Stomach (tissue), 9 donors: ENCODE results near the gene KCNV2. TPM values are rescaled to one million over a fixed set of nuclear protein-coding genes. Genes with fewer than 3 reads are reported as not detected.
A peak's percentile ranks its signal among the peaks of the same experiment; 100 is the strongest.

ENCODE experiments used
- DNase-seq, 2 donors: peaks; one replicate each; pipeline versions ENCODE4 v3.0.0 to v3.0.0-alpha.2; 2013 to 2019
- H3K27ac ChIP-seq, 5 donors: fragments of 200-600 bp in 4 of 5; sonication (generic) in 4 of 5; one replicate each; pipeline ENCODE4 v1.5.1; 2013 to 2019; ENCODE audit warnings: mild to moderate bottlenecking in 1 of 5, moderate library complexity in 1 of 5
- H3K27me3 ChIP-seq, 3 donors: fragments of 200-600 bp; sonication (generic); one replicate each; pipeline ENCODE4 v1.5.1; 2017 to 2019; ENCODE audit warnings: mixed run types in 1 of 3
- H3K36me3 ChIP-seq, 4 donors: fragments of 200-600 bp; sonication (generic); 1 replicate in 3 of 4; 2 replicates in 1 of 4; pipeline ENCODE4 v1.5.1; 2016 to 2019
- H3K4me1 ChIP-seq, 4 donors: fragments of 200-600 bp; sonication (generic); one replicate each; pipeline ENCODE4 v1.5.1; 2016 to 2019
- H3K4me3 ChIP-seq, 4 donors: fragments of 200-600 bp; sonication (generic) in 3 of 4; one replicate each; pipeline ENCODE4 v1.5.1; 2016 to 2019; ENCODE audit warnings: mild to moderate bottlenecking in 1 of 4
- H3K9me3 ChIP-seq, 4 donors: fragments of 200-600 bp; sonication (generic); one replicate each; pipeline ENCODE4 v1.5.1; 2016 to 2019
- EP300 ChIP-seq: sonication (generic); formaldehyde crosslinking; IDR thresholded peaks from one replicate; pipeline ENCODE4 v1.6.1; 2017; ENCODE audit warnings: antibody characterized with exemption
- POLR2A ChIP-seq, 4 donors: fragments of 450-650 bp; IDR thresholded peaks; one replicate each; pipeline ENCODE4 v1.6.1; 2016; ENCODE audit warnings: antibody characterized with exemption in 4 of 4, control low read depth in 2 of 4, mild to moderate bottlenecking in 1 of 4, moderate library complexity in 1 of 4
- POLR2AphosphoS5 ChIP-seq, 3 donors: sonication (generic); formaldehyde crosslinking; IDR thresholded peaks; one replicate each; pipeline ENCODE4 v1.6.1; 2016; ENCODE audit warnings: antibody characterized with exemption in 3 of 3
- WGBS, 5 donors: extraction: QIAGEN DNeasy Blood & Tissue Kit in 3 of 5; methylation state at CpG; one replicate each; pipeline versions ENCODE4 v1.1.5 to v1.1.7; 2013 to 2018; 5-methylcytosine and 5-hydroxymethylcytosine counted together
- intact Hi-C: fragments of 100-400 bp; cut with DNase I; formaldehyde crosslinking; loops from one replicate; pipeline ENCODE4 v1.15.1; 2023; ENCODE audit warnings: low total_unique reads
- polyA plus RNA-seq, 3 donors: library from polyadenylated mRNA; stranded (reverse); fragments of 200-250 nt; gene quantifications; one replicate each; pipeline ENCODE4 v1.2.3, GENCODE V29; 2013
- total RNA-seq, 5 donors: library from RNA; depleted of rRNA; stranded (reverse); fragments of >200 nt; gene quantifications; one replicate each; pipeline versions ENCODE4 v1.1.0 to v1.2.3, GENCODE V29; 2014 to 2016
- TF ChIP-seq, protein P1 (sequence below), 7 experiments: fragments of 450-650 bp in 4 of 7; fragments of 200-600 bp in 3 of 7; sonication (generic) in 3 of 7; IDR thresholded peaks; one replicate each; pipeline ENCODE4 v1.5.1; 2016 to 2019; ENCODE audit warnings: antibody characterized with exemption in 7 of 7, control low read depth in 2 of 7, mild to moderate bottlenecking in 1 of 7
- donor health status: healthy with polysubstance abuse.
- donor health status: Bipolar disorder and iron deficiency.
- donor health status: healthy.

Gene KCNV2
- total and polyA plus RNA-seq, 8 donors: not detected

DNA sequence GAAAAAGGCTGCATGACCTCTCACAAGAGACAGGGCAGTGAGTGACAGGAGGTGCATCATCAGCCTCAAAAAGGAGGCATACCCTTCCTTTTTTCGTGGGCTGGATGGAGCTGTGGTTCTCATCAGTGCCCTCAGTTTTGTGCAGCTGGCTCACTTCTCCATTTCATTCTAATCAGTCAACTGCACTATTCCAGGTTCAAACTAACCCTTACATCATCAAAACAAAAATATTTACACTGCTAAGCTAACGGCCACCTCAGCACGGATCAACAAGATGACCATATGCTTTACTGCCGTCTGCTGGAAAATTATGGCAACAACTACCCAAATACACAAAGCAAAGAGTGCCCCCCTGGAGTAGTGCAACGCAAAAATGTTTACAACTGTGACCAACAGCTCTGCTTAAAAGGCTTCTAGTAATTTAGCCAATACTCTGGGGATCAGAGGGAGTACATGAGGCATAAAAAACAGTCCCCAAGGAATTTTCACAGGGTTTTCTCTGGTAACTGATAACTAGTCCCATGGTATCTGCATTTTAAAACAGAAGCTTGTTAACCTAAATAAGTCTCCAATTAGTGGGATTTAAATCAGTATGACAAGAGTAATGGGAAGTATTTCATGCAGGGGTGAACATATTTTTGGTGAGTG, 10.8 kb downstream of the KCNV2 start:
- Histone ChIP-seq H3K4me3 (no peak overlapping the region), H3K36me3 (no peaks in the 10 kb centered on the region), H3K27ac (peak overlapping the region in 1 of 5 donors; percentile 4), H3K9me3 (no peaks in the 10 kb centered on the region), H3K4me1 (peaks cover 0 to 11% (median 5%) of the 10 kb centered on the region in 4 donors), H3K27me3 (no peaks in the 10 kb centered on the region)
- 12 to 24% (median 19%) methylated on average over 5 of the region's 5 CpGs for WGBS, 5 donors
- peak in 1 of 2 donors; percentile 85 for DNase-seq
- intact Hi-C loops: no loop called here
- TF ChIP-seq POLR2AphosphoS5 (IDR thresholded peaks at IDR 0.05) (peak in 2 of 3 donors; percentile 6 to 57), EP300 (no peak), POLR2A (IDR thresholded peaks at IDR 0.05) (no peak)
- TF ChIP-seq, protein P1, sequence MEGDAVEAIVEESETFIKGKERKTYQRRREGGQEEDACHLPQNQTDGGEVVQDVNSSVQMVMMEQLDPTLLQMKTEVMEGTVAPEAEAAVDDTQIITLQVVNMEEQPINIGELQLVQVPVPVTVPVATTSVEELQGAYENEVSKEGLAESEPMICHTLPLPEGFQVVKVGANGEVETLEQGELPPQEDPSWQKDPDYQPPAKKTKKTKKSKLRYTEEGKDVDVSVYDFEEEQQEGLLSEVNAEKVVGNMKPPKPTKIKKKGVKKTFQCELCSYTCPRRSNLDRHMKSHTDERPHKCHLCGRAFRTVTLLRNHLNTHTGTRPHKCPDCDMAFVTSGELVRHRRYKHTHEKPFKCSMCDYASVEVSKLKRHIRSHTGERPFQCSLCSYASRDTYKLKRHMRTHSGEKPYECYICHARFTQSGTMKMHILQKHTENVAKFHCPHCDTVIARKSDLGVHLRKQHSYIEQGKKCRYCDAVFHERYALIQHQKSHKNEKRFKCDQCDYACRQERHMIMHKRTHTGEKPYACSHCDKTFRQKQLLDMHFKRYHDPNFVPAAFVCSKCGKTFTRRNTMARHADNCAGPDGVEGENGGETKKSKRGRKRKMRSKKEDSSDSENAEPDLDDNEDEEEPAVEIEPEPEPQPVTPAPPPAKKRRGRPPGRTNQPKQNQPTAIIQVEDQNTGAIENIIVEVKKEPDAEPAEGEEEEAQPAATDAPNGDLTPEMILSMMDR (IDR thresholded peaks at IDR 0.05): peak in 5 of 7 experiments; percentile 39 to 61 (median 49)

DNA sequence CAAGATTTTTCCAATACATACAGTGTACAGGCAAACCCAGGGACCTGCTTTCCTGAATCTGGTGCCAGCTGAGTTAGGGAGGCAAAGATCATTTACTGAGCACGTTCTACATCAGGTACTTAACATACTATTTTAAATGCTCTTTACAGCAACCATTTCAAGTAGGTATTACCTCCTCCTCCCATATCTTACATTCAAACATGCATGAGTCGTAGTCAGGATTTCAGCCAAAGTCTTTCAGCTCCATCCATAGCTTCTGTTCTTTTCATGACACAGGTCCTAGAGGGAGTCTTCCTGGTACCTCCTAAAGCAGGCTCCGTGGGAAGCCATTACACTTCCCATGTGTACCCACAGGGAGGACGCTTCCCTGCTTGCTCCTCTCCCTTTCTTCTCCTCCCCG, 11.7 kb downstream of the KCNV2 start:
- WGBS, 5 donors: 75 to 82% (median 79%) methylated on average over 5 of the region's 5 CpGs
- intact Hi-C loops: no loop called here
- Histone ChIP-seq H3K36me3 (no peaks in the 10 kb centered on the region), H3K27ac (no peak overlapping the region), H3K4me3 (no peak overlapping the region), H3K9me3 (no peaks in the 10 kb centered on the region), H3K4me1 (peaks cover 0 to 11% (median 5%) of the 10 kb centered on the region in 4 donors), H3K27me3 (no peaks in the 10 kb centered on the region)
- TF ChIP-seq EP300 (no peak), POLR2A (IDR thresholded peaks at IDR 0.05) (no peak), POLR2AphosphoS5 (IDR thresholded peaks at IDR 0.05) (no peak)
- TF ChIP-seq, protein P1 (IDR thresholded peaks at IDR 0.05): no peak
- DNase-seq: no peak

DNA sequence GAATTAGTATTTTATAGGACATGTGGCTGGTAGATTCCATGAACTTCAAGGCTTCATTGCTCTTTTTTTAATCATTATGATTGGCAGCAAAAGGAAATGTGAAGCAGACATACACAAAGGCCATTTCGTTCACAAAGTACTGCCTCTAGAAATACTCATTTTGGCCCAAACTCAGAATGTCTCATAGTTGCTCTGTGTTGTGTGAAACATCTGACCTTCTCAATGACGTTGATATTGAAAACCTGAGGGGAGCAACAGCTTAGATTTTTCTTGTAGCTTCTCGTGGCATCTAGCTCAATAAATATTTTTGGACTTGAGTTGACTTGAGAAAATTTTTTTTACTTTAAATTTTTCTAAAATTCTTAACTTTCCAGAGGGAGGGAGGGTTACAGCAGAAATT, 12.4 kb downstream of the KCNV2 start:
- Histone ChIP-seq H3K27me3 (no peaks in the 10 kb centered on the region), H3K4me1 (peaks cover 0 to 11% (median 5%) of the 10 kb centered on the region in 4 donors), H3K27ac (no peak overlapping the region), H3K9me3 (no peaks in the 10 kb centered on the region), H3K4me3 (no peak overlapping the region), H3K36me3 (peaks cover 0 to 5% (median 0%) of the 10 kb centered on the region in 4 donors)
- TF ChIP-seq POLR2AphosphoS5 (IDR thresholded peaks at IDR 0.05): no peak
- no peak for TF ChIP-seq EP300
- TF ChIP-seq POLR2A (IDR thresholded peaks at IDR 0.05): no peak
- TF ChIP-seq, protein P1 (IDR thresholded peaks at IDR 0.05): no peak
- peak in 1 of 2 donors; percentile 51 for DNase-seq
- WGBS, 5 donors: 54 to 76% (median 71%) methylated on average over 3 of the region's 3 CpGs
- intact Hi-C loops: no loop called here

DNA sequence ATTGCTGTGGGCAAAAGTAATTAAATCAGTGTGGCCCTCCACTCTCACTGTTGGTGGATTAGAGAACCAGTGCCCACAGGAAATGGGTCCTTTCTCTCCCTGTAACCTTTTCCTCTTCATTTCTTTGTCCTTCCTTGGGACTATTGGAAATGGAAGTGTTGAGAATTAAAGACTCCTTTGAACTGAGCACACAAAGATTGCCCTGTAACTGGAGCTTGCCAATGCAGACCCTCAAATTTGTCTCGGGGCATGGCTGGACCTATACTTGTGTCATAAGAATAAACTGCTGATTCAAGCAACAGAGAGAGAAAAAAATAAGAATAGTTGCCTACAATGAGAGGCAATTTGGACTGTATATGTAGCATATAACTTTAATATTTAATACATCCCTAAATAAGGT, 13.7 kb downstream of the KCNV2 start:
- no peaks in the 10 kb centered on the region for H3K27me3 ChIP-seq
- H3K36me3 ChIP-seq: peaks cover 0 to 5% (median 0%) of the 10 kb centered on the region in 4 donors
- DNase-seq: no peak
- TF ChIP-seq POLR2AphosphoS5 (IDR thresholded peaks at IDR 0.05): no peak
- TF ChIP-seq EP300: no peak
- TF ChIP-seq, protein P1 (IDR thresholded peaks at IDR 0.05): no peak
- no peak for TF ChIP-seq POLR2A (IDR thresholded peaks at IDR 0.05)
- H3K4me3 ChIP-seq: no peak overlapping the region
- H3K4me1 ChIP-seq: peaks cover 0 to 11% (median 5%) of the 10 kb centered on the region in 4 donors
- no peak overlapping the region for H3K27ac ChIP-seq
- intact Hi-C loops: no loop called here
- 91 to 100% (median 95%) methylated on average over 1 of the region's 1 CpG for WGBS, 5 donors
- no peaks in the 10 kb centered on the region for H3K9me3 ChIP-seq
